OCI-M1 (cell line): ENCODE results near the gene SLC9C2.
"Not testable (repeated sequence)": the region's sequence is repeated elsewhere in the genome, so short reads cannot be mapped to it uniquely, and the experiment has no call there.

ENCODE experiments used
- DNase-seq: peaks from one replicate; lab custom pipeline; 2025; lab: John Stamatoyannopoulos, UW

Gene SLC9C2

GRCh38 chr1:173603056-173603591 is at the start of gene SLC9C2:
Gene SLC9C2 (minus strand): TSS chr1:173603072. CDS start chr1:173601776, 1,296 bp downstream.
- DNase-seq: peak; percentile 96

DNA sequence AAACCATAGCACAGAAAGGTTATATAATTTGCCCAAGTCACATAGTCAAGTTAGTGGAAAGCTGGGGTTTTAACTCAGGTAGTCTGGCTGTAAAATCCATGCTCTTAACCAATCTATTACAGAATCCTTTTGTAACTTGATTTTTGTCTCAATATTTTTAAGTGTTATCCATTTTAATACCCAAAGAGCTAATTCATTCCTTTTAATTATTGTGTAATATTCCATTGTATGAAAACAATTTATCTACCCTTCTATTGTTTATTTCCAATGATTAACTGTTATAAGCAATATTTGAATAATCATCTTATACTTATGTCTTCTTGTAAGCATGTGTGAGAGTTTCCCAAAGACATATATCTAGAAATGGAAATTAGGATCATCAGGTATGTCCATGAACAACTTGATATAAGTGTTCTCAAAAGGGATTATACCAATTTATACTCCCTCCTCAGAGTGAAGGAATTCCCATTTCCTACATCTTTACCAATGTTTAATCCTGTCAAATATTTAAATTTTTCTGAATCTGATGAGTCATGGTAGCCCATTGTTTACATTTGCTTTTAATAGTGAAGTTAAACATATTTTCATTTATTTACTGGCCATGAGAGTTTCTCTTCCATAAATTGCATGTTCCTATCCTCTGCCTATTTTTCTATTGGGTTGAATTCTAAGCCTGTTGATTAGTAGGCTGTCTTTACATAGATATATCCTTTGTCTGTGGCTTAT is 46.2 kb upstream of the SLC9C2 start:
- no peak for DNase-seq

DNA sequence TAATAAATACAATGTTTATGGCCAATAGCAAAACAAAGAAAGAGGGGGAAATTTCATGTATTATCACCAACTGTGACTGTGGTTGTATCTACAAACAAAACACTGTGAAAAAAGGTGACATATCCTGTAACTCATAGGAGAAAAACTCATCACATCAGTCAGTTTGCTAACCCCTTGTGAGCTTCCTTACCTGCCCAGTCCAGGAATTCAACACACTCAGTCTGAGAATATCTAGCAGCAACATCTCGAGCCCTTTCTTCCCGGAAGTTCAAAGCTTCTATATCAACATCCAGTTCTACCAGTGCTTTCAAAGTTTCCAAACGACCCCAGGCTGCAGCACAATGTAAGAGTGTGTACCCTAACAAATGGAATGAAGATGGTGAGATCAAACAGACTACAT is 43.8 kb upstream of the SLC9C2 start:
- DNase-seq: no peak

GRCh38 chr1:173642450-173643139 is 39.7 kb upstream of the SLC9C2 start:
- DNase-seq: not testable (repeated sequence)

DNA sequence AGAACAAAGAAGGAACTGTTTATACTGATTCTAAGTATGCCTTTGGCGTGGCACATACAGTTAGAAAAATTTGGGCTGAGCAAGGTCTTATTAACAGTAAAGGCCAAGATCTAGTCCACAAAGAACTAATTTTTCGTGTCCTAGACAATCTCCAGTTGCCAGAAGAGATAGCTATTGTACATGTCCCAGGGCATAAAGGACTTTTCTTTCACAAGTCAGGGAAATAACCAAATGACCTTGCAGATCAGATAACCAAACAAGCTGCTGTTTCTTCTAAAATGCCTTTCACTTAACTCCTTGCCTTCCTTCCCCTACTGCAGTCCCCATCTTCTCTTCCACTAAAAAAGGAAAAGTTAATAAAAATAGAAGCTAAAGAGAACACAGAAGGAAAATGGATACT is 36.2 kb upstream of the SLC9C2 start:
- peak; percentile 58 for DNase-seq

DNA sequence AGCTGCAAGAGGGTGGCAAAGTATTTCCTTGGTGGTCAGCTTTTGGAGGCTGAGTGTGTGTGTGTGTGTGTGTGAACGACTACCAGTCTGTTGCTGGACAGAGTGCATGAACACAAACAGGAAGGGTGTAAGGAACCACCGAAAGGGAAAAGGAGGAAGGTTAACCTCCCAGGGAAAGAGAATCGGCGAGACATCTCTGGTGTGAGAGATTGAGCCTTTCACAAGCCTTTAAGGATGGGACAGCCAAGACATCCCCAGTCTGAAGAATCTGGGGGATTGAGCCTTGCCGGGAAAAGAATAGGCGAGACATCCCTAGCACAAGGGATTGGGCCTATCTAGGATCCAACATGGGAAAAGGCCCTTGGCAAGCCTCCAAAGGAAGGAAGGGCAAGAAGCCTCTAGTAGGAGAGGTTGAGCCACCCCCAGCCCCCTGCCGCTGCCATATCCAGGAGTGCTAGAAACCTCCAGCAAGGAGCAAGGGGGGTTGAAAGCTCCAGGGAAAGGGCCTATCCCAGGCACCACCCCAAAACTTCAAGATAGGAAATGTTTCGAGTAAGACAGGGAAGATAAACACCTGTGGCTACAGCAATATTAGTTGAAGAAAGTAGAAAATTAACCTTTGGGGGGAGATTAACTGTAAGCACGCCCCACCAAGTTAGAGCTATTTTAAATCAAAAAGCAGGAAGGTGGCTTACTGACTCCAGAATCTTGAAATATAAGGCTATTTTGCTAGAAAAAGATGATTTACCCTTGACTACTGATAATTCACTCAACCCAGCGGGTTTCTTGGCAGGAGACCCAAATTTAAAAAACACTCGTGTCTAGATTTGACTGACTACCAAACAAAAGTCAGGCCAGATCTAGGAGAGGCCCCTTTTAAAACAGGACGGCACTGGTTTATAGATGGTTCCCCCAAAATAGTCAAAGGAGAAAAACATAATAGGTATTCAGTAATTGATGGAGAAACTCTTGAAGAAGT is 35.5 kb upstream of the SLC9C2 start:
- no peak for DNase-seq

DNA sequence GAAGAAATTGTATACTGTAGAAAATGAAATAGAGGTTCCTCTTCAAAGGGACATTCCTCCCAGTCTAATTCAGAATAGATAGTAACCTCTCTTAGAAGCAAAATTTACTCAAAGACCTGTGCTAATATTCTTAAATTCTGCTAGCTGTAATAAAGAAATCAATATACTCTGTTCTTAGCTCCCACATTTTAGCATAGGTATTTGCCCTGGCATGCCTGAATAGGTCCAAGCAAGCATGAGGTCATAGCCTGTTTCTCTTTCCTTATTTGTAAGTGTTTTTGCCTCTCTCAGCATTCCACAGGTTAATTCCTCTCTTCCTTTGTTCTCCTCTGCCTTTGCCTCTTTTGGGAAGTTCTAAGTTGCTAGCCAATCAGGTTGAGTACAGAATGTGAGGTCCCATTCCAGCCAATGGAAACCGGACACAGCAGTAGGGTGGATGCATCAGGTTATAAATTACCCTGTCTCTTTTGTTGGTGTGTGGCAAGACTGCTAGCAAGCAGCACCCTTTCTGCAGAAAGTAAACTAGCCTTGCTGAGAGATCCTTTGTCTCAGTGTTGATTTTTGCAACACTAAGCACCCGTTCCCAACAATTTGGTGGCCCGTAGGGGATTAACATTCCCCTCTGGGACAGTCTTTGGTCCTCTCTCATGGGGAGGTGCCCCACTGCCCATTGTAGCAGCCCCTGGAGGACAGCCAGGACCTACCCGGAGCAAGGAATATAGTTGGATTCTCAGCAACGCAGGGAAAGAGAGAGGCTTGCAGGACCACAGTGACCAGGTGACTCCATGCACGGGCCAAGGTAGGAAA is 34.6 kb upstream of the SLC9C2 start:
- not testable (repeated sequence) for DNase-seq

DNA sequence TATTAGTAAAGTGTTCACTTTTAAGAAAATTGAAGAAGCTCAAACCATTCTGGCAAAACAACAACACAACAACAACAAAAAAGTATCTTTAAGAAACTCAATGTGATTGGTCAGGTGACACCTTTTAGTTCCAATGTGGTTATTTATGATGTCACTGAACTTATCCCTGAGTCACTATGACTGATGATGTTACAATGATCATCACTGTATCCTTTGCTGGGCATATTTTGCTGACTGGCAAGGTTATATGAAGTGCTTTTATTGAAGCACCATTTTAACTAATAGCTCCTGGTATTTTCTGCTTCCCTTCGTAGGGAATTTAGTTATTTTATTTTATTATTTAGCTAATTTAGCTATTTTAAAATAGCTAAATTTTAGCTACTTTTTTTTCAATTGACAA is 32.2 kb upstream of the SLC9C2 start, which contains the start of gene TEX50:
Gene TEX50, plus strand, starts transcription at position 223 of the 400 bp plus-strand sequence. CDS start 184 bp downstream, outside the sequence.
- DNase-seq: no peak

DNA sequence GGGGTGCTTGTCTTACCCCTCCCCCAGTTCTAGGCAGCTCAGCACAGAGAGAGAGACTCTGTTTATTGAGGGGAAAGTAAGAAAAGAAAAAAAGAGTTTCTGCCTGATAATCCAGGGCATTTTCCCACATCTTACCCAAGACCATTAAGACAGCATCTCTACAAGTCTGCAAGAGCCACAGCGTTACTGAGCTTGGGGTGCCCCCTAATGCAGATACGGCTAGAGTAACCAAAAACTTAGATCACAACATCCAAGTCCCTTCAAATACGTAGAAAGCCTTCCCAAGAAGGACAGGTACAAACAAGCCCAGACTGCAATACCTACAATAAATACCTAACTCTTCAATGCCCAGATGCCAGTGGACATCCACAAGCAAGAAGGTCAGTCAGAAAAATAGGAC is 26.0 kb upstream of the SLC9C2 start:
- no peak for DNase-seq

DNA sequence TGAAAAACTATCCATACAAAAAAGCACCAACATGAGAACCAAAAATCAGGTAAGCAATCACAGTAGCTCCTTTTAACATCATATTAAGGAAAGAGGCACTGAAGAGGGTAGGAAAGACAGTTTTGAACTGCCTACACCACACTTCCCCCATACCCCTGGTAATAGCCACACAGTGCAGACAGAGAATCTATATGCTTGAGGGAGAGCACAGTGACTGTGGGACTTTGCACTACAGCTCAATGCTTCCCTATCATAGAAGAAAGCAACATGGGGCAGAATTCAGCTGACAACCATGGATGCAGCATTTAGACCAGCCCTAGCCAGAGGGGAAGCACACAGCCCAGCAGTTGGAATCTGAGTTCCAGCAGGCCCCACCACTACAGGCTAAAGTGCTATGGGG is 24.4 kb upstream of the SLC9C2 start:
- no peak for DNase-seq

GRCh38 chr1:173616859-173617258 is 14.0 kb upstream of the SLC9C2 start:
- DNase-seq: no peak

- not testable (repeated sequence) for DNase-seq
Measured at GRCh38 chr1:173613086-173613485, 10.2 kb upstream of the SLC9C2 start.

DNA sequence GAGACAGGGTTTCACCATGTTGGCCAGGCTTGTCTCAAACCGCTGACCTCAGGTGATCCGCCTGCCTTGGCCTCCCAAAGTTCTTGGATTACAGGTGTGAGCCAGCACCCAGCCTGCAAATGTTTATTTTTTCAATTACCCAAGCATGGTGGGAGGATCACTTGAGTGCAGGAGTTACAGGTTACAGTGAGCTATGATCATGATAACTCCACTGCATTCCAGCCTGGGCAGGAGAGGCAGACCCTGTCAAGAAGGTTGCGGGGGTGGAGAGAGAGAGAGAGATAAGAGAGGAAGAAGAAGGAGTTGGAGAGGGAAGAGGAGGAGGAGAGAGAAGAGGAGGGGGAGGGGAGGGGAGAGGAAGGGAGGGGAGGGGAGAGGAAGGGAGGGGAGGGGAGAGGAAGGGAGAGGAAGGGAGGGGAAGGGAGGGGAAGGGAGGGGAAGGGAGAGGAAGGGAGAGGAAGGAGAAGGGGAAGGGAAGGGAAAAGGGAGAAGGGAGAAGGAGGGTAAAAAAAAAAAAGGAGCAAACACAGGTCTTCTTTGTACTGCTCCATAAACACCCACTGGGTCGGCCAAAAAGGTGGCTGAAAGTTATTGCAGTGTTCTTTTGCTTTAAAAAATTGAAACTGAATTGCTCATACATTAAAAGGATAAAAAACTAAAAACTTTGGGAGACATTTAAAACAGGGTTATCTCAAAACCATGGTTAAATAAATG is 5.8 kb upstream of the SLC9C2 start:
- DNase-seq: no peak

DNA sequence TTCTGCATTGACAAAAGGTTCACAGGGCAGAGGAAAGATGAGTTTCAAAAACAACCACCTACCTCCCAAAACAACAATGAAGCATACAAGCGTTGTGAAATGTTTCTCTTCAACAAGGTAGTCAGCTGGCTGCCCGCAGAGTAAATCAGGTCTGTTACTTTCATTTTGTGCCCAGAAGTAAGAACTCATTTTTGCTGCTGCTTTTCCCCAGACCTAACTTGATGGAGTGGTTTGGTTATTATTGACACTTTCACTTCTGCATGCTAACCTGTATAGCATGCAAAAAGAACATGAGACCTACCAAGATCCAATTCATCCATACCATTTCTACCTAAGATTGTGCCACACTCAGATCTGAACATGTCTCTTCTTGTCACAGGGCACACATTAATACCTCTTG is 1.3 kb downstream of the SLC9C2 start:
- DNase-seq: peak; percentile 25

- no peak for DNase-seq
Measured at GRCh38 chr1:173596097-173596825, 6.6 kb downstream of the SLC9C2 start.

DNA sequence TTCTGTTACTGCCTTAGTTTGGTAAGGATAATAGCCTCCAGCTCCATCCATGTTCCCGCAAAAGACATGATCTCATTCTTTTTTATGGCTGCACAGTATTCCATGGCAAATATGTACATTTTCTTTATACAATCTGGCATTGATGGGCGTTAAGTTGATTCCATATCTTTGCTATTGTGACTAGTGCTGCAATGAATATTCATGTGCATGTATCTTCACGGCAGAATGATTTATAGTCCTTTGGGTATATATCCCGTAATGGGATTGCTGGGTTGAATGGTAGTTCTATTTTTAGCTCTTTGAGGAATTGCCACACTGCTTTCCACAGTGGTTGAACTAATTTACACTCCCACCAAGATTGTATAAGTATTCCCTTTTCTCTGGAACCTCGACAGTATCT is 11.7 kb downstream of the SLC9C2 start:
- DNase-seq: not testable (repeated sequence)

DNA sequence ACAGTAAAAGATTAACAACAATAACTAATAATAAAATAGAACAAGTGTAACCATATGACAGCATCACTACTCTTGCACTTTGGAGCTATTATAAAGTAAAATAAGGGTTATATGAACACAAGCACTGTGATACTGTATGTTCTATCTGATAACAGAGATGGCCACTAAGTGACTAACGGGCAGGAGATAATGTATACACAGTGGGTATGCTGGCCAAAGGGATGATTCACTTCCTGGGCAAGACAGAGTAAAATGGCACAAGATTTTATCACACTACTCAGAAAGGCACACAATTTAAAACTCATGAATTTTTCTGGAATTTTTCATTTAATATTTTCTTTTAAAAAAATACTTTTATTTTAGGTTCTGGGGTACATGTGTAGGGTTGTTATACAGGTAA is 12.3 kb downstream of the SLC9C2 start:
- no peak for DNase-seq

GRCh38 chr1:173581383-173582079 is 21.3 kb downstream of the SLC9C2 start:
- DNase-seq: no peak

DNA sequence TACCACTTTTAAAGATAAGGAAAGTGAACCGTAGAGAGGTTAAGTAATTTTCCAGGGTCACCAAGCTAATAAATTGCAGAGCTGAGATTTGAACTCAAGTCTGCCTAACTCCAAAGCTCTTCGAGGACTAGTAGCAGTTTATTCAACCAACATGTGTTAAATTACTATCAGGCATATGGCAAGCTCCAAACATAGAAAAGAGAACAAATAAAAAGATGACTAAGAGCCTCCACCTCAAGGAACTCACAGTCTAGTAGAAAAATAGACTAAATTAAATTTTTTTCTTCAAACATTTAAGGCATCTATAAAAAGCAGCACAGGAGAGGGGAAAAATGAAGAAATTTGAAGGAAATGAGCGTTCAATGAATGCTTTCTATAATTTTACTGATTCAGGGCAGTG is 22.2 kb downstream of the SLC9C2 start:
- no peak for DNase-seq
